NCI-H526 treated with DMSO at 0.1 percent for 48 hours (cell line): ENCODE data around the gene NR6A1.

ENCODE experiments used
- DNase-seq: peaks from one replicate; lab custom pipeline; 2025; lab: John Stamatoyannopoulos, UW

NR6A1 gene

DNA sequence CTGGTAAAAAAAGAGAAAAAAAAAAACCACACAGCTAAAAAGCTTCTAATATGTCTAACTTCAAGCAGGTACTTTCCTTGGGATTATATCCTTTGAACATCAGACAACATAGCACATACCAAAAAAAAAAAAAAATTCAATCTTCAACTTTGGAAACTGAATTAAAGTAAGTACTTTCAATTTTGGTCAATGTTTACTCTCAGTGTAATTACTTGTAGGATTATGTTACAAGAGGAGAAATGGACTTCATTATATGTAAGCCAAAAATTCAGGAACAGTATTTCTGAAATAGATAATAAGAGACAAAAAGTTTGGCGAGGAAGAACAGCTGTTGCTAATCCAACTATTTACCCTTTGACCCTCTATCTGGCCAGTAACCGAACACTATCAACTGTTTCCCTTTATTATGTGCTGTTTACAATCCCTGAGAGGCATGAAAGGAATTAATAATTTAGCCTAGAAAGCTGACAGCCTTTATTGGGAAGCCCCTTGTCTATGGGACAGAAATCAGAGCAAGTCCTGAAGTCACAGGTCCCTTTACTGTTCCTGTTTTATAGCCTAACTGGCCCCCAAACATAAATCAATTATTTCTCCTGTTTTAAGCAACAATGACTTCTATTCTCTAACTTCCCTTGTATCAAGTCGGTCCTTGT lies 46.6 kb downstream of the NR6A1 start:
- no peak for DNase-seq

DNA sequence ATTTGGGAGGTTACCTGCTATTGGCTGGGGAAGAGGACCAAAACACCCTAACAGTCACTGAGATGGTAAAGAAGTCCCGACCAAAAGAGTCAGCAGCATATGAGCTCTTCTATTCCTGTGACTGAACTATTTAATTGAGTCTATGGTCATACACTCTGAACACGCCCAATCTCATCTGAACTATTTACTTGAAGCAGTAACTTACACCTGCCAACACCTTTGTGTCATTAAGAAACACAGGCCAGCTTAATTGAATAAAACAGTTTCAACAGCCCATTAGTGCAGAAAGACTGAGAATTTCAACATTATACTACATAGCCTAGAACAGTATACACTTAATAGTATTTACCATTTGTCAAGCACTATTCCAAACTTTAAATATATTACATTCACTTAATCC lies 47.8 kb downstream of the NR6A1 start:
- DNase-seq = no peak

DNA sequence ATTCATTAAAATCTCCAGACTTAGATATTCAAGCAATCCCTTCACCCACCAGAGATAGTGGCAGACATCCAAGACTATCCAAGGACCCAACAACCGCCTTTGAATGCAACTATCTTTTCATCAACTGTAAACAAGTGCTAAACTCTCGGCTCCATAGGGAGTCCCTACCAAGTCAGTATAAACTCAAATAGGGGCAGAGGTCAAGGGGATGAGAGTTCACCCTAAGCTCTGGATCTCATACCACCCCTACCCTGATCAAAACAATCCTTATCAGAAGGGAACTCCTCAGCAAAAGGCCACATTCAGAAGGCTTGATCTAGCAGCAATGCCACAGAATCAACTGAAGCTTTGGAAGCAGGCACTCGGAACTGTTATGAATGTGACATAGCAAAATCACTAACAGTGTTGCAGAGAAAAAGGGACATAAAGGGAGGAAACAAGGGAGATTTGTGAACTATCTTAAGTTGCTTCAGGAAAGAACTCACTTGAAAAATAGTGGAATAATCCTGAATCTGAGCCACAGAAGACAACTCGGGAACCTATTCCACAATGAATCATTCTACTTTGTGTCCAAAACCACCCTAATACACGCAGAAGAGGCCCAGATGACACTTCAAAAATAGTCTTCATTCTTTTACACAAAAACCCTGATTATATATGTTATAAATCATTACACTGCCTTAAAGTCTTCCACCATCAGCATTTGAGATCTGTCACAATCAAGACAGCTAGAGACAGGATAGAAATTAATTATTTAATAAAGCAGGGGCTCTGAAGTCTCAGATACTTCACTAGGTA lies 49.8 kb downstream of the NR6A1 start:
- no peak for DNase-seq

GRCh38 chr9:124720429-124721108 lies 50.5 kb downstream of the NR6A1 start:
- no peak for DNase-seq

DNA sequence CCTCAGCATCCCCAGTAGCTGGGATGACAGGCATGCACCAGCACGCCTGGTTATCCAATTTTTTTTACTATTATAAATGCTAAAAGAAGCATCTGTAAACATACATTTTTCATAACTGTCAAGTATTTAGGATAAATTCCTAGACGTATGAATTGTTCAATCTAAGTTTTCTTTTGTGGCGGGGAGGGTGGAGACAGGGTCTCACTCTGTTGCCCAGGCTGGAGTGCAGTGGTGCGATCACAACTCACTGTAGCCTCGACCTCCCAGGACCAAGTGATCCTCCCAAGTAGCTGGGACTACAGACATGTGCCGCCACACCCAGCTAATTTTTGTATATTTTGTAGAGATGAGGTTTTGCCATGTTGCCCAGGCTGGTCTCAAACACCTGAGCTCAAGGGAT lies 52.2 kb downstream of the NR6A1 start:
- DNase-seq = no peak

DNA sequence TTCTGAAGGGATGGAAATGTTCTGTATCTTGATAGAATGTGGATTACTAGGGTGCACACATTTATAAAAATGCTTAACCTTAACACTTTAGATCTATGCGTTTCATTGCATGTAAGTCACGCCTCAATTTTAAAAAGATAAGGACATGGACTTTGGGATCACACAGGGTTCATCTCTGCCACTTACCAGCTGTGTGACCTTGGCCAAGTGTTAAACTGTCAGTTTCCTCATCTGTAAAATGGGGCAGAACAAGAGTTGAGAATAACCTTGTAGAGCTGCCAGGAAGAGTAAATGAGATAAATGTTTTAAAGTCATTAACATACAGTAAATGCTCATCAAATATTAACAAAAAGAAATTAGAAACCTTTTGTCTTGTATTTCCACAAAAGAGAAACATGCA lies 53.5 kb downstream of the NR6A1 start:
- no peak for DNase-seq

DNA sequence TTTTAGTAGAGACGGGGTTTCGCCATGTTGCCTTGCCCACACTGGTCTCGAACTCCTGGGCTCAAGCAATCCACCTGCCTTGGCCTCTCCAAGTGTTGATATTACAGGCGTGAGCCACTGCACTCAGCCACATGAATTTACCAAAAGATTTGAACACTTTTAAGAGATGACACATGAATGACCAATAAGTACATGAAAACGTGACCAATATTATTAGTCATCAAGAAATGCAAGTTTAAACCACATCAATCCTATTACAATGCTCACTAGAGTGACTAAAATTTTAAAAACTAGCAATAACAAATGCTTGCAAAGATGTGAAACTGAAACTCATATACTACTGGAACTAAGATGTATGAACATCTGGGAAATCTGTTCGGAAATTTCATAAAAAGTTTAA lies 54.3 kb downstream of the NR6A1 start:
- no peak for DNase-seq

DNA sequence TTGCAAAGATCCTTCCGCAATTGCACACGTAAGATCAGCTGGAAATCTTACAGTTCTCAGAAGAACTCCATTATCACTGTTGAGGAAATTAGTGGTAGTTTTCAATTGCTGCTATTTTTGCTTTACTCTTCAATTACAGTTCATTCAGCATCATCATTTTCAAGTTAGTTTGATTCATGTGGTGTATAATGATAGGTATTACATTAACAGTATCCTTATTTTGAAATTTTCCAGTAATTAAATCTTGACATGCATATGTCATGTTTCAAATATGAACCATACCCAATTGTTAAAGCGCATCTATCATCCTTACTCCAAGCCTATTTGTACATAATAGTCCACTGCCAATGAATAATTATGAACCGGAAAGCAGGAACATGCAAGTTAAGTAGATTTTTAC lies 60.3 kb downstream of the NR6A1 start:
- no peak for DNase-seq

DNA sequence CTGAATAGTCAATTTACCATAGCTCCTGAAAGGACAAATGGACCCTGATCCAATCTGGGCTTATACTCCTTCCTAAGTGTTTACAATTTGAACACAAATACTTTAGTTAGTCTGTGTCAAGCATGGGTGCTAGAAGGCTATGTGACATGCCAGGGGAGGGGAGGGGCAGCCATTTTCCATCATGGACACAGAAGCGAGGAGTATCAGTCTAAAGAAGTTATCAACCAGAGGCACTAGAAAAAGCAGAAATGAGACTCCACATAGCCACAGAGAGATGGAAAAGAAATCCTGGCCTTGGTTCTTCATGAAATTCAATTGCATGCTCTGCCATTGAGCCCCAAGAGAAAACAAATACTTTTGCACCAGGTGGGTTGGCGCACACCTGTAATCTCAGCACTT lies 61.8 kb downstream of the NR6A1 start:
- no peak for DNase-seq

DNA sequence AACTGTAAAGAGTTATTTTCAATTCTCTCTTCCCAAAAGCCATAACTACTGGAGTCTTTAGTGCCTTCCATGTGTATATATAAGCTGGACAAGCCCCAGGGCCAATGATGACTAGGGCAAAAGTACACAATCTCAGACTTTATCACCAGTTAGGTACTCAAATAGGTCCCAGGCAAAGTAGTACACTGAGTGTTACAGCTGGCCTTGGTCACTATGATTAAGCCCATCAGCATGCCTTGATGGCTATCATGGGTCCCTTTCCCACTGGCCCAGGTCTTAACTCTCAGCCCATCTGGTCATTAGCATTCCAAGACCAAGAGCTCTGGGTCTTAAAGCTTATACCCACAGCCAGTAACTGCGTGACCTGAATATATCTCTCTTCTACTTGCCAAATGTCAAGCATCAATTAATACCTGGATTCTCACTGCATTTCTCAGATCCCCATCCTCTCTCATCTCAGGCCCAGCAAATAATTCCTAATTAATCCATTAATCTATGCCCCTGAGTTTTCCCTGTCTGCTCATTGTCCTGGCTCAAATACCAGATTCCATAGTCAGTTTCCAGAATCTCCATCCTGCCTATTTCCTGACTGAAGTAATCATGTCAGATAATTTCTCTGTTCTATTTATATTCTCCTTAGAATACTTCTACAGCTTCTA lies 62.3 kb downstream of the NR6A1 start:
- DNase-seq = no peak

- no peak for DNase-seq
These were observed 63.0 kb downstream of the NR6A1 start for GRCh38 chr9:124708074-124708473.

DNA sequence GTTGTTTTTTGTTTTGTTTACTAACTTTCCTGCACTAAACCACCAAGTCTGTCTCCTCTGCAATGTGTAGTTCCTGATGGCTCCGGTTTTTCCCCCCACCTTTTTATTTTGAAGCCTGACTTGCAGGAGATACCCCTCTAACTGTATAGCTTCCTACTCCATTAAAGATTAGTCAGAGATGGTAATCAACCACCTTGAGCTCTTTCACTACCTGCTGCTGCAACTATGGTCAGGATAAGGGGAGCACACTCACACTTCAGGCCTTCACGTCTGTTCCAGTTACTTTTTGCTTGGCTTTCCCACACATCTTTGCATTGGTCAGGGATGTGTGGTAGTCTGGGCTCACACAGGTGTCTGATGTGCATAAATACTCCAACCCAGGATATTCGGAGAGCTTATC lies 63.4 kb downstream of the NR6A1 start:
- no peak for DNase-seq

GRCh38 chr9:124706685-124707084 lies 64.4 kb downstream of the NR6A1 start:
- no peak for DNase-seq

- no peak for DNase-seq
These were observed 71.5 kb downstream of the NR6A1 start for GRCh38 chr9:124699575-124699974.

DNA sequence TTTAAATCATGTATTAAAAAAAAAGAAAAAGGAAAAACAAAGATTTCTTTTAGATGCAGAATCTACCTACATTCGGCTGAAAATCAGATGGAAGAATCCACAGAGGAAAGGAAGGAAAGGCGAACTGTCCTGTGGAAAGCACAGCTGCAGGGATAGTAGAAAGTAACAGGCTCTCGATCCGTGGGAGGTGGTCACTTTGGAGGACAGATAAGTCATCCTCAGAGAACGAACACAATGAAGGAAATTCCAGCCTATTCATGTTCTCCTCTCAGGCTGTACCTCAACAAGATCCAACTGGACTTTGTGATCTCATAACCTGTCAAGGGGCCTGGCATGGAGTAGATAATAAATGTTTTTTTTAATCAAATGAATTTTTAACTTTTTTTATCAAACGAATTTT lies 72.8 kb downstream of the NR6A1 start:
- no peak for DNase-seq

DNA sequence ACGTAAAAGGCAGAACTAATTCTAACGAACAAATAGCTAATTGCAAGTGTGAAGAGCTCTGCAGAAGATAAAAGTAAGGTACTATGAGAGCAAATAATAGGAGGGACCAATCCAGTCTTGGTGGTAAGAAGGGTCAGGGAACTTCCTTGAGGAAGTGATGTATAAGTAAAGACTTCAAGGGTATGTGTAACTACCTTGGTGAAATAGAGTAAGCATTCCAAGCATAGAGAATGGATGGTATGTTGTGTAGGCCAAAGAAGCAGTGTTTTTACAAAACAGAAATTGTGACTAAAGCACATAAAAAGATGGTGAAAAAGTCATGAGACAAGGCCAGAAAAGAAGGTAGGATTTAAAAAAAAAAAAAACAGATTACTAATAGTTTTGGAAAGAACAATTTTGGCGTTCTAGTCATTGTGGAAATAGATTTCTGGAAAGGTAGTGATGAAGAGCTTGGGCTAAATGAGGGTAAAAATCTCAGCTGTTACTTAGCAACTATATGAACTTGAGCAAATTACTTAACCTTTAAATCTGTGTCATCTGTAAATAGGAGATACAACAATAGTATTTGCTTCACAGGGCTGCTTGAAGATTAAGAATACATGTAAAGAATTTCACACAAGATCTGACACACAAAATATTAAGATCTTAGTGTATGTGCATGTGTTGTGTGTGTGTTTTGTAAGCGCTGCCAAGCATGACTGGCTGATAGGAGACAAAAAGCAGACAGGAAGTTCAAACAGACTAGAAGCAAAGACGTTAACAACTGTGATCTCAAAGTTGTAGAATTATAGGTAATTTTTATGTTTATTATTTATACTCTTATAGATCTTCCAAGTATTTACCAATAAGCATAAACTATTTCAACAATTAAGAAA lies 73.5 kb downstream of the NR6A1 start:
- DNase-seq = no peak

GRCh38 chr9:124696101-124696500 lies 75.0 kb downstream of the NR6A1 start:
- no peak for DNase-seq

DNA sequence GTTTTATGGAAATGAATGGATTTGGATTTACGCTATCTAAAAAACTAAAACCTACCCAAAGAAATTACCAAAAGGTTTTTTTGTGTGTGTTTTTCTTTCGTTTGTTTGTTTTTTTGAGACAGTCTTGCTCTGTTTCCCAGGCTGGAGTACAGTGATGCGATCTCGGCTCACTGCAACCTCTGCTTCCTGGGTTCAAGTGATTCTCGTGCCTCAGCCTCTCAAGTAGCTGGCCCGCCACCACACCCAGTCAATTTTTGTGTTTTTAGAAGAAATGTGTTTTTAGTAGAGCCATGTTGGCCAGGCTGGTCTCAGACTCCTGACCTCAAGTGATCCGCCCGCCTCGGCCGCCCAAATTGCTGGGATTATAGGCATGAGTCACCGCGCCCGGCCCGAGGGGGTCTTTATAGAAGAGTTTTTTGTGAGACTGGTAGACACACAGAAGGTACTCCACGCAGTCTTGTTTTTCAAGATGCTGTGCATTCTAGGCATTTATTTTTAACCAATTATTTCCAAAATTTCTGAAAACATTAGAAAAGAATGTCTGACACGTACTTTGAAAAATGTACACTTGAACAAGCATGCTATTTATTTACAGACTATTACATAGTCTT lies 75.7 kb downstream of the NR6A1 start:
- DNase-seq = no peak

DNA sequence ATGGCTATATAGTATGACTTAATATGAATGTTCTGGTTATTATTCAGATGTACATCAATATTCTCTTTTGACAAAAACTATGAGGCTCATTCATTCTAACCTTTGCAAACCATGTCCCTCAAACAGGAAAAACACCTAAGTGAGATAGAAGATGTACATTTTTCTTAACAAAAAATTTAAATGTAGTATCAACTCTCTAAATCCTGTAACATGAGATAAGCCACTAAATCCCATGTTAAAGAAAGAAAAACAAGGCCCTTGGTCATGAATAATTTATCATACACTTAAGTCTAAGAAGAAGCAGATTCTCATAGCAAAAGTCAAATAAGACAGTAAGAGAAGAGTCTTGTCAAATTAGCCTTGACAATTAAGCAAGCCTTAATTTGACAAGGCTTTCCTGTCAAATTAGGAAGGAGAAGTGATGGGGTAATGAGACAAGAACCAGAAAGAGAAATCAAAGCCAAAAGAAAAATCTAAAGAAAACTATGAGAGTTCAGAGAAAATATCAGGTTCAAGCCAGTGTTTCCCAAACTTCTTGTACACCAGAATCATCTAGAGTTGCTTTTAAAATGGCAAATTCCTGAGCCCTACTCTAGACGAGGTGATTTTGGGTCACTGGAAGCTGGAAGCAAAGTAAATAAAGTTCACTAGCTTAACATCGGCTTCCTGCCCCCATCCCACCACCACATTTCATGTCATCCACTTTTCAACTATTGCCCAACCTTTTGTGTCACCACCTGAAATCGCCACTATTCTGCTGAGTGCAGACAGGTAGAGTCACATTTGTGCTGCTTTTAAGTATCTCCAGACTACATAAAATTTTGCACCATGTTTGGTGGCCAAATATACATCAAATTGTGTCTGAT lies 76.5 kb downstream of the NR6A1 start:
- no peak for DNase-seq

DNA sequence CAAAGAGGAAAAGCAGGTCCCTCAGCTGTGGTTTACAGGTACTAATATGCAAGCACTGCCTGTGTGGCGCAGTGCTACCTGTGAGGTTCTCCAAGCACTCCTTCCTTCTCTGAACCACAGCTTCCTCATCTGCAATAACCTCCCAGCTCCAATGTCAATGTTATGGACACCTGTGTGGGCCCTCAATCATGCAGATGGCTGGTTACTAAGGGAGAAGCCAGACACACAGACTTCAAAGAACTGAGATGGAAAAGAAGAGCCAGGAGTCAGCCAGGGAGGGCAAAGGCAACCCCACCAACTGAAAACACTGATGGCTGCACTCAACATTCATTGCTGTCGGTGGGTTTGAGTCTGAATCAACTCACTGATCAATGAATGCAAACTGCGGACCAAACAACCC lies 77.7 kb downstream of the NR6A1 start:
- peak; percentile 31 for DNase-seq
